GM12874 (cell line): ENCODE results near the gene MRI1.

Experiments used
- CTCF ChIP-seq: IDR thresholded peaks from 2 replicates; pipeline ENCODE4 v1.5.1; 2011; ENCODE audit warnings: low read depth, mild to moderate bottlenecking, control low read depth, low read length, moderate library complexity; ENCODE audit not compliant: insufficient read depth

Gene MRI1

GRCh38 chr19:13729859-13730258, 34.5 kb upstream of the MRI1 start:
- no peak for TF ChIP-seq CTCF

- no peak for TF ChIP-seq CTCF
Observed at GRCh38 chr19:13731147-13731964, 33.0 kb upstream of the MRI1 start.

GRCh38 chr19:13732337-13732736, 32.0 kb upstream of the MRI1 start:
- TF ChIP-seq CTCF: no peak

- TF ChIP-seq CTCF: no peak
Observed at GRCh38 chr19:13734751-13735150, 29.6 kb upstream of the MRI1 start.

GRCh38 chr19:13738073-13738472, 26.2 kb upstream of the MRI1 start:
- no peak for TF ChIP-seq CTCF

- no peak for TF ChIP-seq CTCF
Observed at GRCh38 chr19:13741893-13742292, 22.4 kb upstream of the MRI1 start.

- no peak for TF ChIP-seq CTCF
Observed at GRCh38 chr19:13742756-13743155, 21.6 kb upstream of the MRI1 start.
